ENCODE data around the gene DTNBP1. TPM values are rescaled to one million over a fixed set of nuclear protein-coding genes. Genes with fewer than 3 reads are reported as not detected.

DTNBP1 gene
- total and polyA plus RNA-seq, 4 donors: 3.1 to 6.0 (median 4.3) TPM

DNA sequence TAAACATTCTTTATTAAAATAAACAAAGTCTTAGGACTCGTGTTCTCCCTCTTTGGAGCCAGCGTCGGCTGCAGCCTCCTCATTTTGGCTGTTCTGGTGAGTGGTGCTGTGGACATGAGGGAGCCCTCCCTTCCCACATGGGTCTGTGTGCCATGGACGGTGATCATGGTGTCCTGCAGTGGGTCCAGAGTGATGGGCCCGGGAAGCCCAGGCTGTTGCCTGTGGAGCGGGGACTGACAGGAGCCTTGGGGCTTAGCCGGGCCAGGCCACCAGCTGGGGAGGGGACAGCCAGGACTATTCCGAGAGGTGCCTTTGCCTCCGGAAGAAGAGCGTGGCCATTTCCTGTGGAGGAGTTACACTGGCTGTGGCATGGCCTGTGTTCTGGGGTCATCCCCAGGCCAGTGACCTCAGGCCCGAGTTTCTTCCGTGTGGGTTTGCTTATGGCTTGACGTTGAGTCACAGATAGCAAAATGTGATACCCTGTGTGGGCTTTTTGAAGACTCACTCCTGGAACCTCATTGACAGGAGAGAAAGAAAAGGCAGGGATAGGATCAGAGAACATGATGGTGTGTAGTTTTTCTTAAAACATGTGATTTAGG, 153.4 kb downstream of the DTNBP1 start:
- TF ChIP-seq RAD21 (IDR thresholded peaks at IDR 0.05) (no peak), JUND (IDR thresholded peaks at IDR 0.05) (no peak), HNF4A (conservative IDR thresholded peaks at IDR 0.05) (no peak), YY1 (IDR thresholded peaks at IDR 0.05) (no peak), NR2F2 (IDR thresholded peaks at IDR 0.05) (no peak), RXRA (IDR thresholded peaks at IDR 0.05) (peak in 1 of 2 donors; percentile 48)
- TF ChIP-seq, protein P1, sequence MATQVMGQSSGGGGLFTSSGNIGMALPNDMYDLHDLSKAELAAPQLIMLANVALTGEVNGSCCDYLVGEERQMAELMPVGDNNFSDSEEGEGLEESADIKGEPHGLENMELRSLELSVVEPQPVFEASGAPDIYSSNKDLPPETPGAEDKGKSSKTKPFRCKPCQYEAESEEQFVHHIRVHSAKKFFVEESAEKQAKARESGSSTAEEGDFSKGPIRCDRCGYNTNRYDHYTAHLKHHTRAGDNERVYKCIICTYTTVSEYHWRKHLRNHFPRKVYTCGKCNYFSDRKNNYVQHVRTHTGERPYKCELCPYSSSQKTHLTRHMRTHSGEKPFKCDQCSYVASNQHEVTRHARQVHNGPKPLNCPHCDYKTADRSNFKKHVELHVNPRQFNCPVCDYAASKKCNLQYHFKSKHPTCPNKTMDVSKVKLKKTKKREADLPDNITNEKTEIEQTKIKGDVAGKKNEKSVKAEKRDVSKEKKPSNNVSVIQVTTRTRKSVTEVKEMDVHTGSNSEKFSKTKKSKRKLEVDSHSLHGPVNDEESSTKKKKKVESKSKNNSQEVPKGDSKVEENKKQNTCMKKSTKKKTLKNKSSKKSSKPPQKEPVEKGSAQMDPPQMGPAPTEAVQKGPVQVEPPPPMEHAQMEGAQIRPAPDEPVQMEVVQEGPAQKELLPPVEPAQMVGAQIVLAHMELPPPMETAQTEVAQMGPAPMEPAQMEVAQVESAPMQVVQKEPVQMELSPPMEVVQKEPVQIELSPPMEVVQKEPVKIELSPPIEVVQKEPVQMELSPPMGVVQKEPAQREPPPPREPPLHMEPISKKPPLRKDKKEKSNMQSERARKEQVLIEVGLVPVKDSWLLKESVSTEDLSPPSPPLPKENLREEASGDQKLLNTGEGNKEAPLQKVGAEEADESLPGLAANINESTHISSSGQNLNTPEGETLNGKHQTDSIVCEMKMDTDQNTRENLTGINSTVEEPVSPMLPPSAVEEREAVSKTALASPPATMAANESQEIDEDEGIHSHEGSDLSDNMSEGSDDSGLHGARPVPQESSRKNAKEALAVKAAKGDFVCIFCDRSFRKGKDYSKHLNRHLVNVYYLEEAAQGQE (IDR thresholded peaks at IDR 0.05): no peak
- TF ChIP-seq, protein P2, sequence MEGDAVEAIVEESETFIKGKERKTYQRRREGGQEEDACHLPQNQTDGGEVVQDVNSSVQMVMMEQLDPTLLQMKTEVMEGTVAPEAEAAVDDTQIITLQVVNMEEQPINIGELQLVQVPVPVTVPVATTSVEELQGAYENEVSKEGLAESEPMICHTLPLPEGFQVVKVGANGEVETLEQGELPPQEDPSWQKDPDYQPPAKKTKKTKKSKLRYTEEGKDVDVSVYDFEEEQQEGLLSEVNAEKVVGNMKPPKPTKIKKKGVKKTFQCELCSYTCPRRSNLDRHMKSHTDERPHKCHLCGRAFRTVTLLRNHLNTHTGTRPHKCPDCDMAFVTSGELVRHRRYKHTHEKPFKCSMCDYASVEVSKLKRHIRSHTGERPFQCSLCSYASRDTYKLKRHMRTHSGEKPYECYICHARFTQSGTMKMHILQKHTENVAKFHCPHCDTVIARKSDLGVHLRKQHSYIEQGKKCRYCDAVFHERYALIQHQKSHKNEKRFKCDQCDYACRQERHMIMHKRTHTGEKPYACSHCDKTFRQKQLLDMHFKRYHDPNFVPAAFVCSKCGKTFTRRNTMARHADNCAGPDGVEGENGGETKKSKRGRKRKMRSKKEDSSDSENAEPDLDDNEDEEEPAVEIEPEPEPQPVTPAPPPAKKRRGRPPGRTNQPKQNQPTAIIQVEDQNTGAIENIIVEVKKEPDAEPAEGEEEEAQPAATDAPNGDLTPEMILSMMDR (IDR thresholded peaks at IDR 0.05; ENCODE audit: low read depth, low read length, missing input control): no peak
- no peak overlapping the region for H3K9ac ChIP-seq (ENCODE audit: low read depth in 1 of 2, low read length in 2 of 2)
- no peaks in the 10 kb centered on the region for H3K27me3 ChIP-seq (ENCODE audit: control insufficient read depth in 4 of 4, insufficient read depth in 4 of 4, low read length in 3 of 4)
- no peak overlapping the region for H3K4me3 ChIP-seq (ENCODE audit: low read depth in 1 of 3, low read length in 3 of 3)
- peaks cover 3 to 31% (median 22%) of the 10 kb centered on the region in 4 donors for H3K4me1 ChIP-seq (ENCODE audit: control insufficient read depth in 4 of 4, insufficient read depth in 4 of 4, low read length in 3 of 4)
- no peak overlapping the region for H3K27ac ChIP-seq (ENCODE audit: low read depth in 1 of 2, low read length in 2 of 2)
- H3K9me3 ChIP-seq (ENCODE audit: control insufficient read depth in 4 of 4, low read length in 3 of 4): no peaks in the 10 kb centered on the region
- 77% methylated on average over 13 of the region's 13 CpGs for whole genome bisulfite sequencing
- no peak for DNase-seq (ENCODE audit: low spot score)
- peaks cover 0 to 11% (median 1%) of the 10 kb centered on the region in 4 donors for H3K36me3 ChIP-seq (ENCODE audit: control insufficient read depth in 4 of 4, insufficient read depth in 3 of 4, low read depth in 1 of 4, low read length in 3 of 4)

- H3K27me3 ChIP-seq (ENCODE audit: control insufficient read depth in 4 of 4, insufficient read depth in 4 of 4, low read length in 3 of 4): no peaks in the 10 kb centered on the region
- peaks cover 0 to 10% (median 1%) of the 10 kb centered on the region in 4 donors for H3K36me3 ChIP-seq (ENCODE audit: control insufficient read depth in 4 of 4, insufficient read depth in 3 of 4, low read depth in 1 of 4, low read length in 3 of 4)
- H3K4me1 ChIP-seq (ENCODE audit: control insufficient read depth in 4 of 4, insufficient read depth in 4 of 4, low read length in 3 of 4): peaks cover 3 to 35% (median 25%) of the 10 kb centered on the region in 4 donors
- no peak overlapping the region for H3K27ac ChIP-seq (ENCODE audit: low read depth in 1 of 2, low read length in 2 of 2)
- no peaks in the 10 kb centered on the region for H3K9me3 ChIP-seq (ENCODE audit: control insufficient read depth in 4 of 4, low read length in 3 of 4)
- no peak overlapping the region for H3K4me3 ChIP-seq (ENCODE audit: low read depth in 1 of 3, low read length in 3 of 3)
- 94% methylated on average over 15 of the region's 15 CpGs for WGBS
- H3K9ac ChIP-seq (ENCODE audit: low read depth in 1 of 2, low read length in 2 of 2): no peak overlapping the region
- no peak for DNase-seq (ENCODE audit: low spot score)
- TF ChIP-seq ZBTB33 (IDR thresholded peaks at IDR 0.05) (no peak), GABPA (IDR thresholded peaks at IDR 0.05 in 1 of 2, conservative IDR thresholded peaks at IDR 0.05 in 1 of 2) (no peak), TAF1 (conservative IDR thresholded peaks at IDR 0.05) (no peak), RXRA (IDR thresholded peaks at IDR 0.05) (no peak), HNF4G (IDR thresholded peaks at IDR 0.05) (no peak), RAD21 (IDR thresholded peaks at IDR 0.05) (no peak), FOXA2 (IDR thresholded peaks at IDR 0.05) (no peak)
- TF ChIP-seq, protein P2 (IDR thresholded peaks at IDR 0.05; ENCODE audit: low read depth, low read length, missing input control): no peak
- TF ChIP-seq, protein P3, sequence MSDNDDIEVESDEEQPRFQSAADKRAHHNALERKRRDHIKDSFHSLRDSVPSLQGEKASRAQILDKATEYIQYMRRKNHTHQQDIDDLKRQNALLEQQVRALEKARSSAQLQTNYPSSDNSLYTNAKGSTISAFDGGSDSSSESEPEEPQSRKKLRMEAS (IDR thresholded peaks at IDR 0.05): no peak
Observed at GRCh38 chr6:15508931-15509330, 153.9 kb downstream of the DTNBP1 start.

Measured in liver (tissue), 9 donors.